HCT116 (cell line): ENCODE results near the gene UBE2S.

Experiments
- EZH2 ChIP-seq: fragments of 200-600 bp; sonication (generic); IDR thresholded peaks from 2 replicates; pipeline ENCODE4 v1.6.1; 2017; ENCODE audit warnings: antibody characterized with exemption, mixed run types
- YY1 ChIP-seq: IDR thresholded peaks from 2 replicates; pipeline ENCODE4 v1.6.1; 2011; ENCODE audit warnings: low read length, low read depth, moderate library complexity, mild to moderate bottlenecking; ENCODE audit not compliant: insufficient replicate concordance; ENCODE audit errors: extremely low read depth

DNA sequence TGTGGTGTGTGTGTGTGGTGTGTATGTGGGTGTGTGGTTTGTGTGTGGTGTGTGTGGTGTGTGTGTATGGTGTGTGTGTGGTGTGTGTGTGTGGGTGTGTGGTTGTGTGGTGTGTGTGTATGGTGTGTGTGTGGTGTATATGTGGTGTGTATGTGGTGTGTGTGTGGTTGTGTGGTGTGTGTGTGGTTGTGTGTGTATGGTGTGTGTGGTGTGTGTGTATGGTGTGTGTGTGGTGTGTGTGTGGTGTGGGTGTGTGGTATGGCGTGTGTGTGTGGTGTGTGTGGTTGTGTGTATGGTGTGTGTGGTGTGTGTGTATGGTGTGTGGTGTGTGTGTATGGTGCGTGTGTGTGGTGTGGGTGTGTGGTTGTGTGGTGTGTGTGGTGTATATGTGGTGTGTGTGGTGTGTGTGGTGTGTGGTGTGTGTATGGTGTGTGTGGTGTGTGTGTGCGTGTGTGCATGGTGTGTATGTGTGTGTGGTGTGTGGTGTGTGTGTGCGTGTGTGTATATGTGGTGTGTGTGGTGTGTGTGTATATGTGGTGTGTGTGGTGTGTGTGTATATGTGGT, 26.9 kb upstream of the UBE2S start:
- no peak for TF ChIP-seq EZH2
- no peak for TF ChIP-seq YY1
